ENCODE measurements around the gene ABHD3.

- TF ChIP-seq, protein P1, sequence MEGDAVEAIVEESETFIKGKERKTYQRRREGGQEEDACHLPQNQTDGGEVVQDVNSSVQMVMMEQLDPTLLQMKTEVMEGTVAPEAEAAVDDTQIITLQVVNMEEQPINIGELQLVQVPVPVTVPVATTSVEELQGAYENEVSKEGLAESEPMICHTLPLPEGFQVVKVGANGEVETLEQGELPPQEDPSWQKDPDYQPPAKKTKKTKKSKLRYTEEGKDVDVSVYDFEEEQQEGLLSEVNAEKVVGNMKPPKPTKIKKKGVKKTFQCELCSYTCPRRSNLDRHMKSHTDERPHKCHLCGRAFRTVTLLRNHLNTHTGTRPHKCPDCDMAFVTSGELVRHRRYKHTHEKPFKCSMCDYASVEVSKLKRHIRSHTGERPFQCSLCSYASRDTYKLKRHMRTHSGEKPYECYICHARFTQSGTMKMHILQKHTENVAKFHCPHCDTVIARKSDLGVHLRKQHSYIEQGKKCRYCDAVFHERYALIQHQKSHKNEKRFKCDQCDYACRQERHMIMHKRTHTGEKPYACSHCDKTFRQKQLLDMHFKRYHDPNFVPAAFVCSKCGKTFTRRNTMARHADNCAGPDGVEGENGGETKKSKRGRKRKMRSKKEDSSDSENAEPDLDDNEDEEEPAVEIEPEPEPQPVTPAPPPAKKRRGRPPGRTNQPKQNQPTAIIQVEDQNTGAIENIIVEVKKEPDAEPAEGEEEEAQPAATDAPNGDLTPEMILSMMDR (IDR thresholded peaks at IDR 0.05), result no peak
- no peak for TF ChIP-seq POLR2AphosphoS5 (IDR thresholded peaks at IDR 0.05)
- no peak for TF ChIP-seq POLR2A (IDR thresholded peaks at IDR 0.05)
These were observed 18.1 kb downstream of the ABHD3 start for GRCh38 chr18:21686282-21687105.
